GM18511 (cell line): ENCODE data around the gene XRRA1.
"Not testable (repeated sequence)": the region's sequence is repeated elsewhere in the genome, so short reads cannot be mapped to it uniquely, and the experiment has no call there.

Source experiments
- ATAC-seq: cut with Tn5 transposase; IDR thresholded peaks from one replicate; pipeline ENCODE4 v1.9.1; 2021; ENCODE audit warnings: mild to moderate bottlenecking, moderate library complexity; ENCODE audit not compliant: unreplicated experiment

Gene XRRA1

GRCh38 chr11:74948898-74949752 is at the start of gene XRRA1, which contains the start of gene SPCS2:
TSS of gene XRRA1 (minus strand) at chr11:74949091. CDS start at chr11:74940878, 8,213 bp downstream.
TSS of gene SPCS2 (plus strand) at chr11:74949266. CDS start at chr11:74949286, 20 bp downstream.
- peak; percentile 92 for ATAC-seq

- ATAC-seq: peak; percentile 38
These were observed 44.0 kb upstream of the XRRA1 start for GRCh38 chr11:74992852-74993251.

GRCh38 chr11:74990941-74991340 is 42.0 kb upstream of the XRRA1 start:
- ATAC-seq: no peak

- not testable (repeated sequence) for ATAC-seq
These were observed 41.3 kb upstream of the XRRA1 start for GRCh38 chr11:74990150-74990549.

- peak; percentile 12 for ATAC-seq
These were observed 40.4 kb upstream of the XRRA1 start for GRCh38 chr11:74989260-74989638.

GRCh38 chr11:74988541-74989259 is 39.8 kb upstream of the XRRA1 start, which contains the start of gene NEU3:
TSS of gene NEU3 (plus strand) at chr11:74988933. CDS start at chr11:74989061, 128 bp downstream.
- ATAC-seq: peak; percentile 88

- ATAC-seq: no peak
These were observed 35.8 kb upstream of the XRRA1 start for GRCh38 chr11:74984730-74985129.

GRCh38 chr11:74984070-74984469 is 35.2 kb upstream of the XRRA1 start:
- no peak for ATAC-seq

- no peak for ATAC-seq
These were observed 33.0 kb upstream of the XRRA1 start for GRCh38 chr11:74981888-74982287.

- ATAC-seq: no peak
These were observed 31.7 kb upstream of the XRRA1 start for GRCh38 chr11:74980634-74981033.

GRCh38 chr11:74978041-74978440 is 29.1 kb upstream of the XRRA1 start:
- ATAC-seq: no peak

- ATAC-seq: no peak
These were observed 22.5 kb upstream of the XRRA1 start for GRCh38 chr11:74971424-74971823.

- no peak for ATAC-seq
These were observed 22.0 kb upstream of the XRRA1 start for GRCh38 chr11:74970852-74971395.

GRCh38 chr11:74966651-74967050 is 17.8 kb upstream of the XRRA1 start:
- ATAC-seq: no peak

GRCh38 chr11:74960128-74960527 is 11.2 kb upstream of the XRRA1 start:
- ATAC-seq: not testable (repeated sequence)

- ATAC-seq: no peak
These were observed 9.2 kb upstream of the XRRA1 start for GRCh38 chr11:74957937-74958629.

GRCh38 chr11:74956397-74957015 is 7.6 kb upstream of the XRRA1 start:
- no peak for ATAC-seq

GRCh38 chr11:74954199-74954598 is 5.3 kb upstream of the XRRA1 start:
- no peak for ATAC-seq

- ATAC-seq: no peak
These were observed 4.6 kb upstream of the XRRA1 start for GRCh38 chr11:74953451-74953850.

GRCh38 chr11:74952752-74953151 is 3.9 kb upstream of the XRRA1 start:
- no peak for ATAC-seq
